H9 (cell line): ENCODE measurements around the gene ISG15. TPM values are rescaled to one million over a fixed set of nuclear protein-coding genes. Genes with fewer than 3 reads are reported as not detected.
"Not testable (repeated sequence)": the region's sequence is repeated elsewhere in the genome, so short reads cannot be mapped to it uniquely, and the experiment has no call there.

Experiments used
- DNase-seq: peaks from one replicate; pipeline ENCODE4 v3.0.0-alpha.2; 2017
- H2AFZ ChIP-seq: one replicate; pipeline ENCODE4 v1.6.1; 2013; ENCODE audit warnings: mild to moderate bottlenecking, low read length, control low read depth, moderate library complexity
- H2AK5ac ChIP-seq: 2 replicates; pipeline ENCODE4 v1.6.1; 2013; ENCODE audit warnings: low read length, control low read depth, mixed read lengths; ENCODE audit not compliant: insufficient read length
- H2BK120ac ChIP-seq: one replicate; pipeline ENCODE4 v1.6.1; 2013; ENCODE audit warnings: low read depth, mild to moderate bottlenecking, low read length, control low read depth, inconsistent platforms; ENCODE audit not compliant: poor library complexity, severe bottlenecking
- H2BK12ac ChIP-seq: 2 replicates; pipeline ENCODE4 v1.6.1; 2013; ENCODE audit warnings: low read length, control low read depth, mixed read lengths, low read depth; ENCODE audit not compliant: insufficient read length
- H2BK15ac ChIP-seq: 2 replicates; pipeline ENCODE4 v1.6.1; 2013; ENCODE audit warnings: low read depth, low read length, control low read depth
- H2BK20ac ChIP-seq: one replicate; pipeline ENCODE4 v1.6.1; 2013; ENCODE audit warnings: low read depth, mild to moderate bottlenecking, low read length, control low read depth, inconsistent platforms; ENCODE audit not compliant: poor library complexity, severe bottlenecking
- H2BK5ac ChIP-seq: 2 replicates; pipeline ENCODE4 v1.6.1; 2013; ENCODE audit warnings: low read length, control low read depth, mixed read lengths; ENCODE audit not compliant: insufficient read length
- H3K14ac ChIP-seq: 2 replicates; pipeline ENCODE4 v1.6.1; 2013; ENCODE audit warnings: low read length, control low read depth; ENCODE audit not compliant: insufficient read depth
- H3K18ac ChIP-seq: 2 replicates; pipeline ENCODE4 v1.6.1; 2013; ENCODE audit warnings: low read depth, mild to moderate bottlenecking, mixed read lengths, low read length, control low read depth; ENCODE audit not compliant: insufficient read length
- H3K23ac ChIP-seq: 2 replicates; pipeline ENCODE4 v1.6.1; 2013; ENCODE audit warnings: low read length, control low read depth, mixed read lengths, low read depth; ENCODE audit not compliant: insufficient read length
- H3K23me2 ChIP-seq: 2 replicates; pipeline ENCODE4 v1.6.1; 2013; ENCODE audit warnings: low read depth, mild to moderate bottlenecking, mixed read lengths, low read length, control low read depth; ENCODE audit not compliant: insufficient read length, poor library complexity, severe bottlenecking
- H3K27ac ChIP-seq: 2 replicates; pipeline ENCODE4 v1.5.1; 2013; ENCODE audit warnings: low read length, control low read depth, mixed read lengths, low read depth; ENCODE audit not compliant: insufficient read length
- H3K27me3 ChIP-seq: 2 replicates; pipeline ENCODE4 v1.6.1; 2013; ENCODE audit warnings: low read length, control low read depth, inconsistent platforms; ENCODE audit not compliant: insufficient read depth
- H3K4ac ChIP-seq: 2 replicates; pipeline ENCODE4 v1.6.1; 2013; ENCODE audit warnings: low read depth, mild to moderate bottlenecking, control low read depth, inconsistent platforms, low read length, moderate library complexity
- H3K4me1 ChIP-seq: 2 replicates; pipeline ENCODE4 v1.6.1; 2013; ENCODE audit warnings: low read length, control low read depth, inconsistent platforms; ENCODE audit not compliant: insufficient read depth
- H3K4me2 ChIP-seq: 2 replicates; pipeline ENCODE4 v1.6.1; 2013; ENCODE audit warnings: low read length, control low read depth, mixed read lengths; ENCODE audit not compliant: insufficient read length, insufficient read depth
- H3K56ac ChIP-seq: 2 replicates; pipeline ENCODE4 v1.6.1; 2013; ENCODE audit warnings: low read depth, mild to moderate bottlenecking, mixed read lengths, low read length, control low read depth; ENCODE audit not compliant: insufficient read length
- H3K79me1 ChIP-seq: 2 replicates; pipeline ENCODE4 v1.6.1; 2013; ENCODE audit warnings: low read depth, mild to moderate bottlenecking, moderate library complexity, low read length, control low read depth, inconsistent platforms; ENCODE audit not compliant: insufficient read depth, poor library complexity, severe bottlenecking
- H3K79me2 ChIP-seq: 2 replicates; pipeline ENCODE4 v1.6.1; 2013; ENCODE audit warnings: low read length, control low read depth, inconsistent platforms; ENCODE audit not compliant: insufficient read depth
- H3K9ac ChIP-seq: 2 replicates; pipeline ENCODE4 v1.6.1; 2013; ENCODE audit warnings: low read length, control low read depth, mixed read lengths; ENCODE audit not compliant: insufficient read length; ENCODE audit errors: extremely low read depth
- H3K9me3 ChIP-seq: one replicate; pipeline ENCODE4 v1.6.1; 2013; ENCODE audit warnings: low read depth, low read length, inconsistent platforms; ENCODE audit not compliant: control insufficient read depth
- H3T11ph ChIP-seq: one replicate; pipeline ENCODE4 v1.6.1; 2013; ENCODE audit warnings: mild to moderate bottlenecking, low read length, control low read depth, inconsistent platforms
- H4K20me1 ChIP-seq: one replicate; pipeline ENCODE4 v1.6.1; 2013; ENCODE audit not compliant: control insufficient read depth, insufficient read length, insufficient read depth
- H4K5ac ChIP-seq: 2 replicates; pipeline ENCODE4 v1.6.1; 2013; ENCODE audit warnings: low read depth, mild to moderate bottlenecking, mixed read lengths, low read length, control low read depth; ENCODE audit not compliant: insufficient read length
- H4K8ac ChIP-seq: replicated peaks from 2 replicates; pipeline ENCODE4 v1.6.1; 2013; ENCODE audit warnings: low read length, control low read depth, mixed read lengths, low read depth; ENCODE audit not compliant: insufficient read length
- H4K91ac ChIP-seq: 2 replicates; pipeline ENCODE4 v1.6.1; 2013; ENCODE audit warnings: low read depth, mild to moderate bottlenecking, moderate library complexity, mixed read lengths, low read length, control low read depth; ENCODE audit not compliant: insufficient read length
- H3K27ac Mint-ChIP-seq, 3 experiments: 2 replicates in 2 of 3; 3 replicates in 1 of 3; pipeline ENCODE4 v1.8.0; 2020 to 2021; ENCODE audit warnings: mixed read lengths in 3 of 3, mild to moderate bottlenecking in 1 of 3, moderate library complexity in 1 of 3
- H3K27me3 Mint-ChIP-seq: 2 replicates; pipeline ENCODE4 v1.8.0; 2021; ENCODE audit warnings: low read depth, mild to moderate bottlenecking, moderate library complexity, mixed read lengths
- H3K36me3 Mint-ChIP-seq, 3 experiments: 2 replicates in 2 of 3; 3 replicates in 1 of 3; pipeline ENCODE4 v1.8.0; 2020 to 2021; ENCODE audit warnings: low read depth in 3 of 3, mixed read lengths in 3 of 3; ENCODE audit not compliant: insufficient read depth in 1 of 3
- H3K4me1 Mint-ChIP-seq, 2 experiments: 2 replicates each; pipeline ENCODE4 v1.8.0; 2020; ENCODE audit warnings: mixed read lengths in 2 of 2
- H3K4me3 Mint-ChIP-seq, 2 experiments: 2 replicates in 1 of 2; 3 replicates in 1 of 2; pipeline ENCODE4 v1.8.0; 2020 to 2021; ENCODE audit warnings: mild to moderate bottlenecking in 2 of 2, mixed read lengths in 2 of 2, moderate library complexity in 1 of 2
- H3K9me3 Mint-ChIP-seq, 2 experiments: 2 replicates in 1 of 2; 3 replicates in 1 of 2; pipeline ENCODE4 v1.8.0; 2020; ENCODE audit warnings: mild to moderate bottlenecking in 2 of 2, mixed read lengths in 2 of 2, moderate library complexity in 1 of 2
- CTCF ChIP-seq: fragments of 200-600 bp; sonication (generic); conservative IDR thresholded peaks from 3 replicates; pipeline ENCODE4 v1.8.0; 2021; ENCODE audit warnings: antibody characterized with exemption, mild to moderate bottlenecking
- WGBS: extraction: QIAGEN DNeasy Blood & Tissue Kit; methylation state at CpG from one replicate; pipeline ENCODE4 v1.1.7; 2013; ENCODE audit warnings: missing lambda C conversion rate, low lambda C conversion rate, mixed read lengths; ENCODE audit not compliant: insufficient read length; ENCODE audit errors: extremely low coverage; 5-methylcytosine and 5-hydroxymethylcytosine counted together
- total RNA-seq: library from RNA; stranded (reverse); gene quantifications from 2 replicates; pipeline ENCODE4 v1.2.1, GENCODE V29; 2021

ISG15 gene
- total RNA-seq, 1 experiment from 2014 or later: 39.7 TPM

- Histone ChIP-seq H3K4ac (no peak overlapping the region), H2AK5ac (no peak overlapping the region), H3K27ac (no peak overlapping the region), H3K56ac (no peak overlapping the region), H3K9me3 (no peaks in the 10 kb centered on the region), H3K9ac (no peak overlapping the region), H4K20me1 (no peaks in the 10 kb centered on the region), H3K79me2 (no peaks in the 10 kb centered on the region), H3K4me1 (no peaks in the 10 kb centered on the region), H4K91ac (no peak overlapping the region), H3K23me2 (no peaks in the 10 kb centered on the region), H4K8ac (no peak overlapping the region), H3K27me3 (no peaks in the 10 kb centered on the region; the same call in 1 of the 2 replicates), H2BK12ac (no peak overlapping the region), H4K5ac (no peak overlapping the region), H2BK120ac (no peak overlapping the region), H2BK5ac (no peak overlapping the region), H3T11ph (no peak overlapping the region), H3K79me1 (no peaks in the 10 kb centered on the region), H2BK20ac (no peak overlapping the region), H3K23ac (no peak overlapping the region), H3K18ac (no peak overlapping the region), H3K14ac (no peak overlapping the region), H2BK15ac (no peak overlapping the region), H2AFZ (no peak overlapping the region), H3K4me2 (peak overlapping the region; percentile 6)
- Mint-ChIP-seq H3K9me3 (peaks cover 4 to 6% of the 10 kb centered on the region in 2 experiments), H3K27me3 (peaks cover 46% of the 10 kb centered on the region), H3K4me1 (peaks cover 5 to 9% of the 10 kb centered on the region in 2 experiments; a peak in 3 of 4 replicates), H3K4me3 (peak overlapping the region in 1 of 2 experiments; percentile 26; a peak in 2 of 5 replicates), H3K36me3 (peaks cover 0 to 6% (median 4%) of the 10 kb centered on the region in 3 experiments; a peak in 4 of 7 replicates), H3K27ac (no peak overlapping the region)
- DNase-seq: peak; percentile 93
- TF ChIP-seq CTCF: peak; percentile 78
- WGBS: no CpG with 5 or more reads among the region's 40 CpGs
Measured at GRCh38 chr1:975896-976683, 37.2 kb upstream of the ISG15 start.

- WGBS: no CpG with 5 or more reads among the region's 39 CpGs
- not testable (repeated sequence) for DNase-seq, H2BK12ac ChIP-seq, H3K14ac ChIP-seq, H3K4me1 Mint-ChIP-seq, H3T11ph ChIP-seq, H2AK5ac ChIP-seq, H3K9ac ChIP-seq, H3K4me1 ChIP-seq, H2BK20ac ChIP-seq, H4K20me1 ChIP-seq, H2BK5ac ChIP-seq, H2BK15ac ChIP-seq, H3K4ac ChIP-seq, H3K9me3 Mint-ChIP-seq, H3K4me3 Mint-ChIP-seq, H3K36me3 Mint-ChIP-seq, H3K79me1 ChIP-seq, H2AFZ ChIP-seq, H3K18ac ChIP-seq, H3K27me3 ChIP-seq, H3K4me2 ChIP-seq, H3K27ac Mint-ChIP-seq, H3K79me2 ChIP-seq, H4K5ac ChIP-seq, H3K23ac ChIP-seq, H2BK120ac ChIP-seq, H3K23me2 ChIP-seq, H4K8ac ChIP-seq, H4K91ac ChIP-seq, H3K9me3 ChIP-seq, H3K27ac ChIP-seq, H3K56ac ChIP-seq
- H3K27me3 Mint-ChIP-seq: peaks cover 48% of the 10 kb centered on the region
Measured at GRCh38 chr1:976791-977190, 36.5 kb upstream of the ISG15 start.
